Measurements from ENCODE around the gene RARRES2.
A peak's percentile ranks its signal among the peaks of the same experiment; 100 is the strongest.
"Not testable (repeated sequence)": the region's sequence is repeated elsewhere in the genome, so short reads cannot be mapped to it uniquely, and the experiment has no call there.

The RARRES2 gene

GRCh38 chr7:150341263-150342120, at the start of gene RARRES2:
RARRES2 (minus strand) TSS chr7:150341629; CDS start chr7:150340609, 1,020 bp downstream.
- DNase-seq: no peak

DNA sequence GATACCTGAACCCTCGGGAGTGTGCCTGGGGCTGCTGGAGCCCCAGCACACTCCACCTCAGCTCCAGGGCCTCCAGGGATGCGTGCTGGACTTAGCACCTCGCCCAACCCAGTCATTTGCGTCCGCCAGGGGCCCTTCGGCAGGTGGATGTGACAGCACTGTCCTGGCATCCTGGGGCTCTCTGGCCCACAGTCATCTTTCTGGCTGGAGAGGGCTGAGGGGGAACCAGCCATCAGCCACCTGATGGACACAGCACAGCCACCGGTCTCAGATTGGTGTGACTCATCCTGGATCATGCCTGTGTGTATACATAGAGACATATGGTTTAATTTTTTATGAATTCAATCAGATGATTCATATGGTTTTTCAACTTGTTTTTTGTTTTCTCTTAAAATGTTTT, 48.8 kb upstream of the RARRES2 start:
- no peak for DNase-seq

GRCh38 chr7:150389532-150389816, 48.0 kb upstream of the RARRES2 start:
- no peak for DNase-seq

- DNase-seq: no peak
Observed at GRCh38 chr7:150388709-150389531, 47.5 kb upstream of the RARRES2 start.

DNA sequence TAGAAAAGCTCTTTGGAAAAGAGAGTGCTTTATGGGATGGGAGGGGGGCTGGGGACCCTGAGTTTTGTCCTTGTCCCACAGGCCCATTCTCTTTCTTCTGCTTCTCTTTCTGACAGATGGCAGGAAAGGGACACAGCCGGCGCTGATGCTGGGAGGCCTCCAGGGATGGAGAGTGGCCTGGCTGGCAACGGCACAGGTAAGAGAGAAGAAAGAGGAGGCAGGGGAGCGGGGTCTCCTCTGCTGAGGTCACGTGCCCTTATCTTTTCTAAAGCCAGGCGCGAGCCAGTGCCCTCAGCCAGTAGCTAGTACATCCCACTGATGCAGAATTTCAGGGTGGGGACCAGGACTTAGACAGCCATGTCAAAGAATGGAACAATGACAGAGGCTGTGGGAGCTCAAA, 46.9 kb upstream of the RARRES2 start:
- no peak for DNase-seq

GRCh38 chr7:150385884-150386283, 44.5 kb upstream of the RARRES2 start:
- DNase-seq: not testable (repeated sequence)

- no peak for DNase-seq
Observed at GRCh38 chr7:150385302-150385723, 43.9 kb upstream of the RARRES2 start.

GRCh38 chr7:150384406-150385301, 43.2 kb upstream of the RARRES2 start:
- peak; percentile 28 to 38 for DNase-seq

- DNase-seq: no peak
Observed at GRCh38 chr7:150383710-150384397, 42.4 kb upstream of the RARRES2 start.

DNA sequence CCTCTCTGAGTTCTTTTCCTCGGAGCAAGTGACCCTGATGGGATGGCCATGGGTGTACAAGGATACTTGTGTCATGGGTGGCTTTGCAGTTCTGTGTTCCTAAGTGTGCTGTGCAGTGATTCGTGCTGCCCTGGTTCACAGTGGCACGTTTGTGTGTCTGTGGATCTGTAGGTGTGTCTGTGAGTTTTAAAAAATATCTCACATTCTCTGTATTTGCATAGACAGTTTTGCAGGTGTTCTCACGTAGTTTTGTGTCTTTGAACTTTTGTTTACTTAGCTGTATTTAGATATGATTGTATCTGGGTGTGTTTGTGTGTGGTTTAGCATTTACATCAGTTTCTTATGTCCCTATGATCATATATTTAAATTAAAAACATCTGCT, 41.4 kb upstream of the RARRES2 start:
- no peak for DNase-seq

- DNase-seq: no peak
Observed at GRCh38 chr7:150382123-150382843, 40.9 kb upstream of the RARRES2 start.

GRCh38 chr7:150381785-150382122, 40.3 kb upstream of the RARRES2 start:
- no peak for DNase-seq

DNA sequence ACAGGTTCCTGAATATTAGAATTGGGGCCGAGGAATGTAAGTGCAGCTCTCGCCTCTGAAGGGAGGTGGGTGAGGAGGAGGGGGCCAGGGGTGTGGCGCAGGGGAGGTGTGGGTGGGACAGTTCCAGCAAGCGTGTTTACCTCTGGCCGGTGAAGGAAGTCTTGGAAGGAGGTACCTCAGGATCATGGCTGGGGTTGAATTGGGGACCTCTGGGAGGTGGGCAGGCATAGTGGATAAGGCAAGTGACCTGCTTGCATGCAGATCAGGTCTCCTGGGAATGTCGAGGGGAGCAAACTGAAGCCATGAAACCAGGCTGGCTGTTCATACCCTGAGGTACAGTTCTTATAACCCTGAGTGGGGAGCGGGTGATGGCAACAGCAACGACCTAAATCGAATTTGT, 39.7 kb upstream of the RARRES2 start:
- no peak for DNase-seq

GRCh38 chr7:150380463-150380862, 39.0 kb upstream of the RARRES2 start:
- DNase-seq: no peak

- peak; percentile 14 to 58 for DNase-seq
Observed at GRCh38 chr7:150379441-150380379, 38.3 kb upstream of the RARRES2 start.

DNA sequence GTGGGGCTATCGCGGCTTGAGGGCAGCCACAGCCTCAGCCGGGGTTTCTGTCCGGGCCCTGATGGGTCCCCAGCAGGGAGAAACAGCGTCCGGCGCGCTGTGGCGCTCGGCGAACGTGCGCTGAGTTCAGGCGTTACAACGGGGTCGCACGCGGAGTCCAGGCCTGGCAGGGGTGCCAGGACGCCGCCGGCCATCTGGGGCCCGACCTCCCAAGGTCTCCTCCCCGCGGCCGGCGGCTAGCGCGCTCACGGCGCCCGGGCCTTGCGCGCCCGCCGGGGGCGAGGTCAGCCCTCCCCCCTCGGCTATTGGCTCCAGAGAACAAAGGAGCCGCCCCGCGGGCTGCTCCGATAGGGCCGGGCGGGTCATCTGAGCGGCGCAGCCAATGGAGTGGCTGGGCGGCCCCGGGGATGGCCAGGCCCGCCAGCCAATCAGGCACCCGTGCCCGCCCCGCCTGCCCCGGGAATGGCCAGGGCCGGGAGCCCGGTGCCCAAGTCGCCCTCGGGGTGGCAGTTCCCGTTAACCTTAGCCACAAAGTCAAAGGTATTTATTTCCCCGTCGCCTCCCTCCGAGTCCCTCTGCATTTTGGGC, 37.5 kb upstream of the RARRES2 start, which contains the start of gene ZNF775:
TSS of gene ZNF775 (plus strand) at position 478 of the 588 bp plus-strand sequence. CDS start 9,141 bp downstream, outside the sequence.
- DNase-seq: peak; percentile 88 to 94

DNA sequence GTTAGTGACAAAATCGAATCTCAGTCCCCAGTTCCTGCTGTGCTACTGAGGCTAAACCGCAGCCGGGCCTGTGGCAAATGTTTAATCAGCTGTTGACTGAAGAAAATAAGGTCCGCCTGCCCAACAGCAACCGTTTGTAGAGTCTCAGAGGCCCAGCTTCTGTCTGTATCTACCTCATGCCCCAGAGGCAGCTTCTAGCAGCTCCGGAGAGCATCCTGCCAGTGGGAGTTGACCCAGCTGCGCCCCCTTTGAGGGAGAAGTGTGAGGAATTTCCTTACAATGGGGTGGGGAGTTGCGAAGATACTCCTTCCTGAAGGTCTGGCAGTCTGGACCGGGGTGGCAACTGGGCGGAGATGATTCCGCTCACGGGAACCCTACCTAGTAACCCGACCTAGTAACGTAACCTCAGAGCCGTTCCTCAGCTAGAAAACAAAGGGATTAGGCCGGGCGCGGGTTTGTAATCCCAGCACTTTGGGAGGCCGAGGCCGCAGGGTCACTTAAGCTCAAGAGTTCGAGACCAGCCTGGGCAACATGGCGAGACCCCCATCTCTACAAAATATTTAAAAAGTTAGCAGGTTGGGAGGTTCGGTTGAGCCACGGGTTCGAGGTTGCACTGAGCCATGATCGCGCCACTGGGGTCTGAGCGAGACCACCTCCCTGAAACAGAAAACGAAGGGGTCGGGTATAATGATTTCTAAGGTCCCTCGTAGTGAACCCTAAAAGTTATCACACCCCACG, 36.9 kb upstream of the RARRES2 start:
- DNase-seq: peak; percentile 29 to 46

GRCh38 chr7:150377635-150378034, 36.2 kb upstream of the RARRES2 start:
- DNase-seq: no peak

DNA sequence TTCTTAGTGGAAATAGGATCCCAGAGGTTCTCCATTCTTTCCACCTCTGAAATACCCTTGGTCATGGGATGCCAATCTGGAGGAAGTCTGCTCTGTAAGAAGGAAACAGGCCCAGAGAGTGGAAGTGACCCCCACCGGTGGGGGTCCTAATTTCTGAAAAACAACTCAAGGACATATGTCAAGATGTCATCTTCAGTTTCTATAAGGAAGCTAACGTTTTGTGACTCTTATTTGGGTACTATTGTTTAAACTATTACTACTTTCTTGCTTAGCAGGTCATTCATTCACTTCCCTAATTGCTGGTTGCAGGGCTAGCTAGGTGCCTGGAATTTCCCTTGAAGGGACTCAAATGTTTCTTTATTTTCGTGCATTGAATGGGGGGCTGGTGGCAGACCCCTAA, 35.8 kb upstream of the RARRES2 start:
- DNase-seq: no peak
